Activated CD4-positive, alpha-beta T cell treated with anti-CD3 and anti-CD28 coated beads for 1 hour (primary cell): Measurements from ENCODE around the gene SNX15.
"Not testable (repeated sequence)": the region's sequence is repeated elsewhere in the genome, so short reads cannot be mapped to it uniquely, and the experiment has no call there.

Experiments
- DNase-seq: peaks from one replicate; pipeline ENCODE4 v3.0.0-alpha.2; 2020

The SNX15 gene

GRCh38 chr11:65016705-65017104, 10.5 kb upstream of the SNX15 start:
- DNase-seq = no peak

- no peak for DNase-seq
These were observed 9.3 kb upstream of the SNX15 start for GRCh38 chr11:65017937-65018336.

- no peak for DNase-seq
These were observed 7.4 kb upstream of the SNX15 start for GRCh38 chr11:65019824-65020223.

GRCh38 chr11:65021003-65021402, 6.2 kb upstream of the SNX15 start:
- DNase-seq = no peak

GRCh38 chr11:65021509-65021908, 5.7 kb upstream of the SNX15 start:
- DNase-seq = no peak

GRCh38 chr11:65023502-65023901, 3.7 kb upstream of the SNX15 start:
- not testable (repeated sequence) for DNase-seq

- no peak for DNase-seq
These were observed 429 bp upstream of the SNX15 start for GRCh38 chr11:65026810-65027209.

GRCh38 chr11:65032216-65032615, 5.0 kb downstream of the SNX15 start:
- DNase-seq = no peak

- DNase-seq = no peak
These were observed 7.2 kb downstream of the SNX15 start for GRCh38 chr11:65034423-65034822.

- no peak for DNase-seq
These were observed 8.3 kb downstream of the SNX15 start for GRCh38 chr11:65035579-65035978.

- no peak for DNase-seq
These were observed 9.7 kb downstream of the SNX15 start for GRCh38 chr11:65036931-65037330.

- no peak for DNase-seq
These were observed 13.2 kb downstream of the SNX15 start for GRCh38 chr11:65040520-65040846.

GRCh38 chr11:65040847-65041622, 13.8 kb downstream of the SNX15 start, which contains the start of gene SAC3D1:
SAC3D1 (plus strand) TSS chr11:65041210; CDS start chr11:65041293, 83 bp downstream.
- peak; percentile 74 for DNase-seq

GRCh38 chr11:65042891-65043290, 15.7 kb downstream of the SNX15 start:
- no peak for DNase-seq

- DNase-seq = no peak
These were observed 16.8 kb downstream of the SNX15 start for GRCh38 chr11:65043881-65044501.

- no peak for DNase-seq
These were observed 17.8 kb downstream of the SNX15 start for GRCh38 chr11:65045061-65045460.

- DNase-seq = no peak
These were observed 18.5 kb downstream of the SNX15 start for GRCh38 chr11:65045728-65046127.

GRCh38 chr11:65047581-65048422, 20.6 kb downstream of the SNX15 start:
- DNase-seq = no peak

- no peak for DNase-seq
These were observed 24.2 kb downstream of the SNX15 start for GRCh38 chr11:65051398-65051858.

GRCh38 chr11:65053827-65054508, 26.7 kb downstream of the SNX15 start:
- no peak for DNase-seq

- no peak for DNase-seq
These were observed 28.3 kb downstream of the SNX15 start for GRCh38 chr11:65055538-65055937.

- DNase-seq = no peak
These were observed 29.8 kb downstream of the SNX15 start for GRCh38 chr11:65056999-65057398.

GRCh38 chr11:65057526-65057925, 30.3 kb downstream of the SNX15 start:
- DNase-seq = no peak
